8988T (cell line): ENCODE measurements around the gene APOL3.
"Not testable (repeated sequence)": the region's sequence is repeated elsewhere in the genome, so short reads cannot be mapped to it uniquely, and the experiment has no call there.

ENCODE experiments used
- DNase-seq: peaks from one replicate; pipeline ENCODE4 v3.0.0; 2011

Gene APOL3

DNA sequence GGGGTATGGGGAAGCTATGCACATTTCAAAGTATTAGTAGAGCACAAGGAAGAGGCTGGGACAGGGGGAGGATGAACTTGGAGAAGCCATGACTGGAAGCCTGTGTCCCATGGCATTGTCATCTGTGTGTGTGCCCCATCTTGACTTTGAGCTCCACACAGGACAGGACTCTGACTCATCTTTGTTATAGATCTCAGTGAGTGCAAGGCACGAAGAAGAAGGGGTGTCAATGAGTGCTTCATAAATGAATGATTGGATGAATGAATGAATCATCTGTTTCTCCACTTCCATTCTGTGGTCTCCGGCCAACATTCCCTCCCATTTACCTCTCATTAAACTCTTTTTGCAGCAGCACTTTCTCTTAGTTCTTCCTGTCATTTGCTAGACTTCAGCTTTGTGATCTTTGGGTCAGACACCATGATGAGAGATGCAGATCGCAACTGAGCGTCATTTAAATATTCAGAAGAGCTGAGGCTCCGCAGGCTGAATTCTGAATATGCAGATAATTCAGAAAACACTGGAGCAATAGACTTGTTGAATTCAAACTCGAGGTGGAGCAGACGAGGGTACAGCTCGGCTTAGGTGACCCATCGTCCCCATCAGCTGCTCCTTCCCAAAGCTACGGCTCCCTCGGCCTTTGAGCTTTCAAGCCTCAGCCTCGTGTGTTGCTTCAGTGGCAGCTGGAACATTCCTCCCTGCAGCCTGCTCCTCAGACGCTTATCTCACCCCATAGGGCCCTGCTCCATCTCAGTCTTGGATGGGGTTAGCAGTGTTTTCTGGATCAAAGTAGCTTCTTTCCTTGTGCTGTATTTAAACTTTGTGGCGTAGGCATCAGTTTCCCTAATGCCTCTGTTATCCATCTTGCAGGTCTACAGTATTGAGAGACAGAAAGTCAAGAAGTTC lies 30.8 kb downstream of the APOL3 start:
- DNase-seq: no peak

DNA sequence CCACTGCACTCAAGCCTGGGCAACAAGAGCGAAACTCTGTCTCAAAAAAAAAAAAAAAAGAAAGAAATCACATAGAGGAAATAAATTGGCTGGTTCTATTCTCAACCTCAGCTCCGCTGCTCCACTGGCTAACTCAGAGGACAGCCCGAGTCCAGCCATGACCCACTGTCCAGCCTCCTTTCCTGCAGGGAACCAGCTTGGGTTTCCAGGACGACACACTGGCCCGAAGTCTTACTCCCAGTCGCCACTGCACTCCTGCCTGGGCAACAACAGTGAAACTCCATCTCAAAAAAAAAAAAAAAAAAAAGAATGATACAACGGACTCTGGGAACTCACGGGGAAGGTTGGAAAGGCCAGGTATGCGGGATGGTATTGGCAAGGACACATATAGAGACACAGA lies 31.5 kb downstream of the APOL3 start:
- DNase-seq: no peak

DNA sequence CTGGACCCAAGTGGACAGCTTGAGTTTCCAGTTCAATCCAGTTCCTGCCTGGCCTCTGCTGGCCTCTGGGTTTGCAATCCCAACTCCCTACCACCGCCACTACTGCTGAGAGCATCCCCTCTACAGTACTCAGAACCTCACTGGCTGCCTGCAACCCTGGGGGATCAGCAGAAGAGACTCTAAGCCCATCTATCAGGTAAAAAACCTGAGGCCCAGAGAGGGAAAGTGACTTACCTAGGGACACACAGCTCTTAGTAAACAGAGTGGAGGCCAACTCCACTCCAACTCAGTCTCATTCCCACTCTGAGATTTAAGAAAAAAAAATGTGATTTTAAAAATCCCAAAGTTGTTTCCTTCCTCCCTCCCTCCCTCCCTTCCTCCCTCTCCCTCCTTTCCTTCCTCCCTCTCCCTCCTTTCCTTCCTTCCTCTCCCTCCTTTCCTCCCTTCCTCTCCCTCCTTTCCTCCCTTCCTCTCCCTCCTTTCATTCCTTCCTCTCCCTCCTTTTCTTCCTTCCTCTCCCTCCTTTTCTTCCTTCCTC lies 34.5 kb downstream of the APOL3 start:
- no peak for DNase-seq

DNA sequence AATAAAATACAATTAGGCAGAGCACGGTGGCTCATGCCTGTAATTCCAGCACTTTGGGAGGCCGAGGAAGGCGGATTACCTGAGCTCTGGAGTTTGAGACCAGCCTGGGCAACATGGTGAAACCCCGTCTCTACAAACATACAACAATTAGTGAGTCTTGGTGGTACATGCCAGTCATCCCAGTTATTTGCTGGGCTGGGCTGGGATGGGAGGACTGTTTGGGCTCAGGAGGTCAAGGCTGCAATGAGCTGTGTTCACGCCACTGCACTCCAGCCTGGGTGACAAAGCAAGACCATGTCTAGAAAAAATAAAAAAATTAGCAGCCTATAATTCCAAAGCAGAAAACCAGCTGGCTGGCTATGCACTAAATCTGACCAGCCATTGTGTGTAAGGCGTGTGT lies 35.1 kb downstream of the APOL3 start:
- no peak for DNase-seq

DNA sequence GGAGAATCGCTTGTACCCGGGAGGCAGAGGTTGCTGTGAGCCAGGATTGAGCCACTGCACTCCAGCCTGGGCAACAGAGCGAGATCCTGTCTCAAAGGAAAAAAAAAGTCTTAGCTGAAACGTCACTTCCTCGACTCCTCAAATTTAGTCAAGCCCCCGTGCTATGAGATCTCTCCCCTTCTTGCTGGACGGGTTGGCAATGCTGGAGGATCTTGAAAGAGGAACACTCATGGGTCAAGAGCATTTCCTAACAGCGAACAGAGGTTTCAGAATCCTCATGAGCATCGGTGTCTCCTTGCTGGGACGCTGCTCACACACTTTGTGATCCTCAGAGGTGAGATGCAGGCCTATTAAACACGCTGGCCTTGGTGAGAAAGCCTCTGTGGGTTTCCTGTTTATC lies 35.9 kb downstream of the APOL3 start:
- no peak for DNase-seq

DNA sequence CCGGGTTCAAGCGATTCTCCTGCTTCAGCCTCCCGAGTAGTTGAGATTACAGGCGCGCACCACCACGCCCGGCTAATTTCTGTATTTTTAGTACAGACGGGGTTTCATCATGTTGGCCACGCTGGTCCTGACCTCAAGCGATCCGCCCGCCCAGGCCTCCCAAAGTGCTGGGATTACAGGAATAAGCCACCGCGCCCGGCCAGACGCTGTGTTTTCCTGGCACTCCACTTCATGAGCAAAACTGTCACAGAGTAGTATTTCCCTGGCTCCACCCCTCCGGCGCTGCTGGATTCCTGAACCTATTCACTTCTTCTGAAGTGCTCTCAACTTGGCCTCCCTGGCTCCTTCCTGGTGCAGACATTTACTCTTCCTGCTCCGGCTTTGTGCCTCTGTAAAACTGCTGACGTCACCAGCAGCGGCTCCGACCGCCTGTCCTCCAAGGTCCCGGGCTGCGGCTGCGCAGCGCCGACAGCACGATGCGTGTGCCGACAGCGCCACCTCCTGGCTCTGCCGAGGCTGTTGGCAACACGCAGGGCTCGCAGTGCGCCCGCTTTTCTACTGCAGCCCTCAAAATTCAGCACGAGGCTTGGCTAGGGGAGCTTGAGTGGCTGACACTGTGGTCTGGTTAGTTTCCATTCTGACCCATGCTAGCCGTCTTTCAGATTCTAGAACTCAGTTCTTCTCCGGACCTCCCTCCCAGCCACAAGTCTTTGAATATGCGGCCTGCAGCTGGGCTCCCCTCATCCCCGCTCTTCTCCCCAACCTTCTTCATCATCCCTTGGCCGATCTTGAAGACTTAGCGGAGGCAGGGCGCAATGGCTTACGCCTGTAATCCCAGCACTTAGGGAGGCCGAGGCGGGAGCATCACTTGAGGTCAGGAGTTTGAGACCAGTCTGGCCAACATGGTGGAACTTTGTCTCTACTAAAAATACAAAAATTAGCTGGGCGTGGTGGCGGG lies 36.6 kb downstream of the APOL3 start:
- DNase-seq: peak; percentile 71

DNA sequence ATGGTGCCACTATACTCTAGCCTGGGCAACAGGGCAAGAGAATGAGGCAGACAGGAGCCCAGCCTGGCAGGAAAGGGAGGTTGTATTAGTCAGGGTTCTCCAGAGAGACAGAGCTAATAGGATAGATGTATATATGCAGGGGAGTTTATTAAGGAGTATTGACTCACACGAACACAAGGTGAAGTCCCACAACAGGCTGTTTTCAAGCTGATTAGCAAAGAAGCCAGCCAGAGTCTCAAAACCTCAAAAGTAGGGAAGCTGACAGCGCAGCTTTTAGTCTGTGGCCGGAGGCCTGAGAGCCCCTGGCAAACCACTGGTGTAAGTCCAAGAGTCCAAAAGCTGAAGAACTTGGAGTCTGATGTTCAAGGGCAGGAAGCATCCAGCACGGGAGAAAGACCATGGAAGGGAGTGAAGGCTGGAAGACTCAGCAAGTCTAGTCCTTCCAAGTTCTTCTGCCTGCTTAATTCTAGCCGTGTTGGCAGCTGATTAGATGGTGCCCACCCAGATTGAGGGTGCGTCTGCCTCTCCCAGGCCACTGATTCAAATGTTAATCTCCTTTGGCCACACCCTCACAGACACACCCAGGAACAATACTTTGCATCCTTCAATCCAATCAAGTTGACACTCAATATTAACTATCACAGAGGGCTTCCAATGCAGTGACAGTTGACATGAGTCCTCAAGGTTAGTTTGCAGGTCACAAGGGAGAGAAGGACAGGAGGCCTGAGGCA lies 39.8 kb downstream of the APOL3 start:
- DNase-seq: not testable (repeated sequence)

DNA sequence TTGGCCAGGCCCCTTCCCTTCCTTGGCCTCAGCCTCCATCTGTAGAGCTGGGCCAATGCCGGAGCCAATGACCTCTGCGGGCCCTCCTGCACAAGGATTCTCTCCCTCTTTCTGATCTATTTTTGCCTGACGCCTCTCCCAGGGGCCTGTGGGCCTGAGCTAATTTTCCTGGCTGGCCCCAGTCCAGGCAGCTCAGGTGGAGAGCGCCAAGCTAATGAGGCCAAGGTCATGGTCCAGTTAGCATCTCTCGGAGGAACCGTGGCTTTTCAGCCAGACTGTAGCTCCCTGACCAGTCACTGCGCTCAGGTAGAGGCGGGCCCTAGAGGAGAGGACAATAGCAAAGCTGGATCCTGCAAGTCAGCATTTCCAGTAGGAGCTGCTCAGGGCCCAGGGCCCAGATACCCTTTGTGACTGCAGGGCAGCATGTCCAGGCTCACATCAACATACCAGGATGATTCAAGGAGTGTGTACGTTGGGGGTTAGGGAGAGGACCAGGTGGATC lies 43.5 kb downstream of the APOL3 start:
- DNase-seq: no peak

DNA sequence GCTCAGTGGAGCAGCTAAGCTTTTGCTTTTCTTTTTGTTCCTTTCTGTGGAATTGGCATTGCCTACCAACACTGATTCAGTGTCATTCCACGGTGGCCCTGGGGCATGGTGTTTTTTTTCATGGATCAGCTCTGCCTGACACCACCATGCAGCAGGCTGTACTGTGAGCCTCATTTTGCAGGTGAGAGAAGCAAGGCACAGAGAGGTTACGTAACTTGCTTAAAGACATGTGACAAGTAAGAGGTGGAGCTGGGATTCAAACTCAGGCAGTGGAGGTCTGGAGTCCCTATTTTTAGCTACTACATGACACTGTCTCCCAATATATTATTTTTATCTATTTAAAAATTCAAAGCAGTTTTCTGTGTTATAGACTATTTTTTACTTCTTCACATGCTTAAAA lies 44.4 kb downstream of the APOL3 start:
- no peak for DNase-seq

DNA sequence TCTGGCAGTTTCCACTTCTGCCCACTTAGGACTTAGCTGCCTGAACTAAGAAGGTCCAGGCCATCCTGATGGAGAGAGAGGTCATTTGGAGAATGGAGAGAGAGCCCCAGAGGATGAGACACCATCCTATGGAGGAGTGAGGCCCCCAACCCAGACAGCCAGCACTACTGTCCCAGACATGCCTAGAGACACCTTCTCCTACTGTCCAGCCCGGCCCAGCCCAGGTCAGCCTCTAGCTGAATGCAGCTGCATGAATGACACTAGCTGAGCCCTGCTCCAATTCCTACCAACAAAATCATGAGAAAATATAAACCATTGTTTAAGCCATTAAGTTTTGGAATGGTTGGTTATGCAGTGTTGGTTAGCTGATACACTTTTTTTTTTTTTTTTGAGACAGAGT lies 47.4 kb downstream of the APOL3 start:
- no peak for DNase-seq

DNA sequence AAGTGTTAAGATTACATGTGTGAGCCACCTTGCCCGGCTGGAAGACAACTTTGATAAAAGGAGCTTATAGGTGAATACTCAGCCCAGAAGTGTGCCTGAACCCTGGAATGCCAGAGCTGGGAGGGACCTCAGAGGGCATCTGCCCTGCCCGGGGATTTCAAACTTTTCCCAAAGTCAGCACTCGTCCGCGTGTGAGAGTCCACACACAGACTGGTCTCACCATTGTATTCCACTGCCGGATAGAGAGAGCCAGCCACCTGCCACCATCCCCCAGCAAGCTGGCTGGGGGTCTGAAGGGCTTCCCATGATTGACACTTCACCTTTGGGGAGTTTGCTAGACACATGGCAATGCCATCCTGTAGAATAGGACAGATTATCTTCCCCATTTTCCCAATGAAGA lies 49.2 kb downstream of the APOL3 start:
- no peak for DNase-seq

DNA sequence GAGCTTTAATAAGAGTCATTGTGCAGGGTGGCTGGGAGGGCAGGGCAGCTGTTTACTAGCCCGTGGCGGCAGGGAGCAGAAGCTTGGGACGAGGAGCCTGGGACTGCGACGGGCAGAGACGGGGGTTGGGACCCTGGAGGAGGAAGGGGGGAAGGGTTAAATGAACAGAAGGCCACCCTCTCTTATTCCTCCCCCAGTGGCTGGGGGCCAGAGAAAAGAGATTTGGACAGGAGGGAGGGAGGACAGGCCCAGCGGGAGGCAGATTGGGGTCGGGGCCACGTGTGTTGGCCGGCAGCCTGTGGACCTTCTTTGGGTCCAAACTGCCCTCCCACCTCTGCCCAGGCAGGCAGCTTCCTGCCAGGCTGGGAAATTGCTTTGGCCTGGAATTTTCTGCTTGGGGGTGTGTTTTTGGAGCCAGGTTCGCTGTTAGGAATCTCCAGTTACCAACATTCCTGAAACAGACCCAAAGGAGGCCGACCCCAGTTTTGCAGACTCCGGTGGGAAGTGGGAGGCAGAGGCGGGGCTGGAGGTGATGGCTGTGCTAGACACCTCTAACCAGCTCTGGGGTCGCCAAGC lies 50.2 kb downstream of the APOL3 start:
- no peak for DNase-seq

DNA sequence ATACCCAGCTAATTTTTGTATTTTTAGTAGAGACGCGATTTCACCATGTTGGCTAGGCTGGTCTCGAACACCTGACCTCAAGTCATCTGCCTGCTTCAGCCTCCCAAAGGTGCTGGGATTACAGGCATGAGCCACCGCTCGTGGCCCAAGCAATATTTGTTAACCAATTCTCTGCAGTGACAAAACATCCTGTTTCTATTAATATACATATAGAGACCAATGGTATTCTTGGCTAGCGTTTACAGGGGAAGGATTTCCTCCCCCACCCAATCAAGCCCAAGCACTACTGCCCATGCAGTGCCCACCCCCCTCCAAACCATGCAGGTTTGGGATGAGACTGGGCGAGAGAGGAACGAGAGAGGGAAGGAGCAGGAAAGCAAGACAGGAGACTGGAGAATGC lies 53.1 kb downstream of the APOL3 start:
- no peak for DNase-seq

DNA sequence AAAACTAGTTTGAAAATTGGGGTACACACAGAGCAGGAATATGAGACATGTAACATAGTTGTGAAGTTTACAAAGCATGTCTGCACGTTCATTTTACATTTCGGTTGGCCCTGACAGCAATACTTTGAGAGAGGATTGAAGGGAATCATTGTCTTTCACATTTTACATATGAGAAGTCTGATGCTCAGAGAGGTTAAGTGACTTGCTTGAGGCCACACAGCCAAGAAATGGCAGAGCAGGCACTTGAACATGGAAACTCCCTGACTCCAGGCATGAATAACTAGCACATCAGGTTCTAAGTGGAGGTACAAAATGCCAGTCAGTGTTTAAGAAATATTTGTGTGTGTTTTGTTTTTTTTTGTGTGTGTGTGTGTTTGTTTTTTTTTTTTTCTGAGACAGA lies 53.6 kb downstream of the APOL3 start:
- DNase-seq: no peak

DNA sequence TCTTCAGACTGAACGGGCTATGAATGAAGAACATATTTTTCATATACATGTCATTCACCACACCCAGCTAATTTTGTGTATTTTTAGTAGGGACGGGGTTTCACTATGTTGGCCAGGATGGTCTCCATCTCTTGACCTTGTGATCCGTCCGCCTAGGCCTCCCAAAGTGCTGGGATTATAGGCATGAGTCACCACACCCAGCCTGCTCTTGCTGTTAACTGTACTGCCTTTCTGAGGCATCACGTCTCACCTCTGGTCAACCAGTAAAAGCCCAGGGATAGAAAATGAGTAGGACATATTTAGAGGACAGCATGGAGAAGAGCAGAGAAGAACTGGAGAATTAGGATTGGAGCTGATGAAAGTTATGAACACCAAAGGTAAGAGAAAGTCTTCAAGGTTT lies 55.6 kb downstream of the APOL3 start:
- DNase-seq: no peak

DNA sequence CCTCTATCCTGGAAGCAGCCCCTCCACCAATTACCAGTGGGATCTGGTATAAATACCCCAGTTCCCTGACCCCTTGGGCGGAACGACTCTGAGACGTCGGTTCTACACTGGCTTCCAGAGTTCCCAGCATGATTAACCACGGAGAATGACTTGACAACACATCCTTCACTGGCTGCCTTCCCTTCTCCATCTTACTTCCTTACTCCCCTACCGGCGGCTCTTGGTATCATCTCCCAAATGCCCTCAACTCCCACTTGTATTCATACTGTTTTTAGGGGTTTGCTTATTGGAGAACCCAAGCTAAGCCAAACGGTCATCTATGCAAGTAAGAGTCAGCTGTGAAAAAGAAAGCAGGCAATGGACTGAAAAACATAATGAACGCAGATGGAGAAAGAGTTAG lies 56.1 kb downstream of the APOL3 start:
- DNase-seq: no peak

DNA sequence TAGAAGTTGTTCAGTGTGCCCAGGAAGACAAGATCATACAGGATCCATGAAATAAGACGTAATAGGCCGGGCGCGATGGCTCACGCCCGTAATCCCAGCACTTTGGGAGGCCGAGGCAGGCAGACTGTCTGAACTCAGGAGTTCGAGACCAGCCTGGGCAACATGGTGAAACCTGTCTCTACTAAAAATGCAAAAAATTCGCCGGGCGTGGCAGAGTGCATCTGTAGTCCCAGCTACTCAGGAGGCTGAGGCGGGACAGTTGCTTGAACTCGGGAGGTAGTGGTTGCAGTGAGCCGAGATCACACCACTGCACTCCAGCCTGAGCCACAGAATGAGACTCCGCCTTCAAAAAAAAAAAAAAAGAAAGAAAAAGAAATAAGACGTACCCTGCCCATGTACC lies 56.7 kb downstream of the APOL3 start:
- DNase-seq: no peak

DNA sequence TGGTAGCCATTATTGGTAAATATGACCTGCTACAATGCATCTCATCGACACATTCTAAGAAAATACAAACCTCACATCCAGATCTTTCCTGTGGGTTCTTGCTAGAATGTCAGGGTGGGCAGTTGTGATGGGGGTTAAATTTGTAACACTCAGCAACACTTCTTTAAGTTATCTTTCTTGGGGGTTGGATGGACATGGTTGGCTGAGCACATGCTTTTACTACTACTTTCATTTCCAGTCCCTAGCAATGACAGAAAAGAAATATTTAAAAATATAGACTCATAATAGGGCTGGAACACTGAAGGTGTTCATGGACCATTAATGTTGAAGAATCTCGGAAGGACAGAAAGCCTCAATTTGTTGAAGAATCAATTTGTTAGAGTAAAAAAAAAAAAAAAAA lies 57.6 kb downstream of the APOL3 start:
- no peak for DNase-seq

DNA sequence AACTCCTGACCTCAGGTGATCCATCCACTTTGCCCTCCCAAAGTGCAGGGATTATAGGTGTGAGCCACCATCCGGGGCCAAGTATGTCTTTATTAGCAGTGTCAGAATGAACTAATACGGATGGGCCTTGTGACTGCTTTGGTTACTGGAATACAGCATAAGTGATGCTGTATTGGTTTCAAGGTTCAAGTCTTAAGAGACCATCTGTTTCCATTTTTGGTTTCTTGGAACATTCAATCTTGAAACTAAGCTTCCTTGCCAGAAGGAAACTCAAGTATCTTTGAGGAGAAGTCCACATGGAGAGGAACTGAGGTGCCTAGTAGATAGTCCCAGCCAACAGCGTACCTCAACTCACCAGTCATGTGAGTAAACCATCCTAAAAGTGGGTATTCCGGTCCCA lies 58.8 kb downstream of the APOL3 start:
- no peak for DNase-seq

DNA sequence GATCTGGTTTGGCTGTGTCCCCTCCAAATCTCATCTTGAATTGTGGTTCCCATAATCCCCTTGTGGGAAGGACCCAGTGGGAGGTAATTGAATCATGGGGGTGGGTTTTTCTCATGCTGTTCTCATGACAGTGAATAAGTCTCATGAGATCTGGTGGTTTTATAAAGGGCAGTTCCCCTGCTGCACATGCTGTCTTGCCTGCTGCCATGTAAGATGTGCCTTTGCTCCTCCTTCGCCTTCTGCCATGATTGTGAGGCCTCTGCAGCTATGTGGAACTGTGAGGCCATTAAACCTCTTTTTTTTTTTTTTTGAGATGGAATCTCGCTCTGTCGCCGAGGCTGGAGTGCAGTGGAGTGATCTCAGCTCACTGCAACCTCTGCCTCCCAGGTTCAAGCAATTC lies 59.6 kb downstream of the APOL3 start:
- DNase-seq: not testable (repeated sequence)

DNA sequence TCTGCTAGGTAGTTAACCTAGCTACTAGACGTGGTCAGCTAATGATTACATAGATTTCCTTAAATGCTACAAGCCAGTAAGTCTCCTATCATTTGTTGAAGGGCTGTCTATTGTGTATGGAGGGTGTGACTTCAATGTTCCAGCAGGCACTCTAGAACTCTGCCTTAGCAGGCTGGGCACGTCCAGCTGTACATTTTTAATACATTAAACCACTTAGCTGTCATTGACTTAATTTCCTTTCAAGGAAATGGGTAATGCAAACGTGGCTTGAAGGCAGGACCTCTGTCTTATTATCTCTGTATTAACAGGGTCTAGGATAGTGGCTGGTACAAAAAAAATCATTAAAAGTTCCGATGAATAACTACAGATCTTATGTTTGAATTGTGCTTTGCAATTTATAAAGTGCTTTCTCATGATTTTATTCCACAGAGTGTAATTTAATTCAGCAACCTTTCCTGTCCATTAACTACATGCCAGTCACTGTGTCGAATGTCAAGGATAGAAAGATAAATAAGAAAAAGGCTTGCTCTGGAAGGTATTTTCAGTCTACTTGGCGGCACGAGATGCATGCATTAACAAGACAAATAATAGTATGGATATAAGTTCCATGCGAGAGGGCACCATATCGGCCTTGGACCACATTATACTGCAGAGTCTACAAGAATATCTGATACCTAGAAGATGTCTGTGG lies 60.3 kb downstream of the APOL3 start:
- no peak for DNase-seq

DNA sequence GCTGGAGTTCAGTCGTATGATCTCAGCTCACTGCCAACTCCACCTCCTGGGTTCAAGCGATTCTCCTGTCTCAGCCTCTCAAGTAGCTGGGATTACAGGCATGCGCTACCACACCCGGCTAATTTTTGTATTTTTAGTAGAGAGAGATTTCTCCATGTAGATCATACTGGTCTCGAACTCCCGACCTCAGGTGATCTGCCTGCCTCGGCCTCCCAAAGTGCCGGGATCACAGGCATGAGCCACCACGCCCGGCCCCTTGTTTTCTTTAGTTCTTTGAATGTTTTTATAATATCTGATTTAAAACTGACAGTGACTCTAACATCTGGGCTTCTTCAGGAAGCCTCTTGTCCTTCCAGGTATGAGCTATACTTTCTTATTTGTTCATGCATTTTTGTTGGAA lies 61.0 kb downstream of the APOL3 start:
- not testable (repeated sequence) for DNase-seq
